GM12878 (cell line): ENCODE data around the gene UBAC2. TPM values are rescaled to one million over a fixed set of nuclear protein-coding genes. Genes with fewer than 3 reads are reported as not detected.

Experiments used
- ASH2L ChIP-seq: fragments of 300-600, 200-600 bp; sonication (generic); IDR thresholded peaks from 2 replicates; pipeline ENCODE4 v1.6.1; 2017; ENCODE audit warnings: low read depth, mild to moderate bottlenecking, borderline replicate concordance
- EP300 ChIP-seq, 2 experiments: fragments of 150-350 bp in 1 of 2; IDR thresholded peaks; 2 replicates each; pipeline ENCODE4 v1.6.1; 2011 to 2012; ENCODE audit warnings: low read depth in 2 of 2, low read length in 2 of 2, borderline replicate concordance in 1 of 2, improper control_type of control experiment in 1 of 2, inconsistent platforms in 1 of 2; ENCODE audit not compliant: control insufficient read depth in 1 of 2
- FOXM1 ChIP-seq: IDR thresholded peaks from 2 replicates; pipeline ENCODE4 v1.6.1; 2012; ENCODE audit warnings: low read depth, mild to moderate bottlenecking, inconsistent platforms, low read length, moderate library complexity
- HDGF ChIP-seq: fragments of 450-650 bp; IDR thresholded peaks from 2 replicates; pipeline ENCODE4 v1.6.1; 2016; ENCODE audit warnings: antibody characterized with exemption
- KLF5 ChIP-seq: fragments of 450-650 bp; IDR thresholded peaks from 2 replicates; pipeline ENCODE4 v1.6.1; 2014; ENCODE audit warnings: mild to moderate bottlenecking; ENCODE audit not compliant: partially characterized antibody
- MEF2B ChIP-seq: fragments of 450-650 bp; IDR thresholded peaks from 2 replicates; pipeline ENCODE4 v1.6.1; 2018; ENCODE audit warnings: mild to moderate bottlenecking, moderate library complexity; ENCODE audit not compliant: partially characterized antibody, poor library complexity, severe bottlenecking
- NFIC ChIP-seq: IDR thresholded peaks from 2 replicates; pipeline ENCODE4 v1.6.1; 2012; ENCODE audit warnings: low read depth, mild to moderate bottlenecking, inconsistent platforms, low read length, moderate library complexity
- STAT1 ChIP-seq: fragments of 450-650 bp; conservative IDR thresholded peaks from 2 replicates; pipeline ENCODE4 v1.6.1; 2014; ENCODE audit warnings: antibody characterized with exemption, mild to moderate bottlenecking
- WRNIP1 ChIP-seq: IDR thresholded peaks from 2 replicates; pipeline ENCODE4 v1.6.1; 2011; ENCODE audit warnings: low read depth, low read length, improper control_type of control experiment, borderline replicate concordance
- polyA plus RNA-seq, 11 experiments: library from polyadenylated mRNA; depleted of rRNA in 4 of 11; unstranded in 6 of 11; stranded (reverse) in 5 of 11; fragments of >200 nt; fragmentation: Nextera tagmentation in 4 of 11; fragmentation: Illumina TruSeq in 1 of 11; extraction: Ambion mirVana in 4 of 11; extraction: Trizol in 1 of 11; gene quantifications; 1 replicate in 1 of 11; 2 replicates in 10 of 11; pipeline versions ENCODE4 v1.2.1 to v1.2.3, GENCODE V29; 2011 to 2016; ENCODE audit warnings: inconsistent platforms in 2 of 11, missing spikeins in 2 of 11, low read depth in 1 of 11
- total RNA-seq, 4 experiments: library from RNA; depleted of rRNA in 3 of 4; stranded (reverse); fragments of >200 nt in 3 of 4; fragmentation: Illumina TruSeq in 1 of 4; extraction: Trizol in 1 of 4; gene quantifications; 2 replicates each; pipeline versions ENCODE4 v1.2.1 to v1.2.3, GENCODE V29; 2013 to 2021
- TF ChIP-seq, protein P1 (sequence below): fragments of 450-650 bp; IDR thresholded peaks from 2 replicates; pipeline ENCODE4 v1.6.1; 2016; ENCODE audit warnings: mild to moderate bottlenecking
- TF ChIP-seq, protein P2 (sequence below): fragments of 450-650 bp; IDR thresholded peaks from 2 replicates; pipeline ENCODE4 v1.6.1; 2017; ENCODE audit warnings: mild to moderate bottlenecking, moderate library complexity
- TF ChIP-seq, protein P3 (sequence below): fragments of 150-350 bp; IDR thresholded peaks from 2 replicates; pipeline ENCODE4 v1.6.1; 2014; ENCODE audit warnings: mild to moderate bottlenecking, low read depth, low read length
- TF ChIP-seq, protein P4 (sequence below): IDR thresholded peaks from 2 replicates; pipeline ENCODE4 v1.6.1; 2011; ENCODE audit warnings: borderline replicate concordance, low read depth, mild to moderate bottlenecking, moderate library complexity, low read length; ENCODE audit not compliant: insufficient read depth, poor library complexity, severe bottlenecking
- TF ChIP-seq, protein P5 (sequence below): fragments of 450-650 bp; IDR thresholded peaks from 2 replicates; pipeline ENCODE4 v1.6.1; 2017; ENCODE audit warnings: antibody characterized with exemption, mild to moderate bottlenecking, moderate library complexity
- TF ChIP-seq, protein P6 (sequence below): IDR thresholded peaks from 2 replicates; pipeline ENCODE4 v1.6.1; 2012; ENCODE audit warnings: low read depth, low read length, improper control_type of control experiment

Gene UBAC2
- total and polyA plus RNA-seq, 10 of the 15 experiments (the other 5 are each of a cell fraction or from before 2014, with no cell fraction given) = 3.0 to 54.6 (median 17.4) TPM

DNA sequence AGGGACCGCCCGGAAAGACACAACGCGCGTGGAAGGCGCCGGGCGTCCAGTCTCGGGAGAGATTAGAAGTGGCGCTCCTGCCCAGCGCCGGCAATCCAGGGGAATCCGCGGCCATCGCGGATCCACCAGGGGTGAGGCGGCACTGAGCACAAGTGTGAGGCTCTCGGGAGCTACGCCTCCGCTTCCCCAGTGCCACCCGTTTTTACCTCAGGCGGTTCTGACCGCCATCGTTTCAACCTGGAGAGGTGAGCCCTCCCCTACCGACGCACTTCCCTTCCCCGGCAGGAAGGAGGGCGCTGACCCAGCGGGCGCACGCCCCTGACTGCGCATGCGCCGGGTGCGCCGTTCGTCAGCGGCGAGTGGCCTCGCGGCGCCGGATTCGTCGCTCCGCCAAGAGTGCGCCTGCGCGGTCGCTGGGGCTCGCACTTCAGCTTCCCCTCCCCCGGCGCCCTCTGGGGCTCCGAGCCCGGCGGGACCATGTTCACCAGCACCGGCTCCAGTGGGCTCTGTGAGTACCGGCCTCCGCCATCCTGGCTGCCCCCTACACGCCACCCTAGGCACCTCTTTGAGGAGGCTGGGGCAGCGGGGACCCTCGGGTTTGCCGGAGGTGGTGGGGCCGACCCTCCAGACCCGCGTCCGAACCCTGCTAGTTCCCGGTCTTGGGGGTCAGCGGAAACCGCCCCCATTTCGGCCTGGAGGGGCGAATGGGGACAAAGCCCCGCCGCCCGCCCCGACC, at the start of gene UBAC2 (continued):
- TF ChIP-seq, protein P1, sequence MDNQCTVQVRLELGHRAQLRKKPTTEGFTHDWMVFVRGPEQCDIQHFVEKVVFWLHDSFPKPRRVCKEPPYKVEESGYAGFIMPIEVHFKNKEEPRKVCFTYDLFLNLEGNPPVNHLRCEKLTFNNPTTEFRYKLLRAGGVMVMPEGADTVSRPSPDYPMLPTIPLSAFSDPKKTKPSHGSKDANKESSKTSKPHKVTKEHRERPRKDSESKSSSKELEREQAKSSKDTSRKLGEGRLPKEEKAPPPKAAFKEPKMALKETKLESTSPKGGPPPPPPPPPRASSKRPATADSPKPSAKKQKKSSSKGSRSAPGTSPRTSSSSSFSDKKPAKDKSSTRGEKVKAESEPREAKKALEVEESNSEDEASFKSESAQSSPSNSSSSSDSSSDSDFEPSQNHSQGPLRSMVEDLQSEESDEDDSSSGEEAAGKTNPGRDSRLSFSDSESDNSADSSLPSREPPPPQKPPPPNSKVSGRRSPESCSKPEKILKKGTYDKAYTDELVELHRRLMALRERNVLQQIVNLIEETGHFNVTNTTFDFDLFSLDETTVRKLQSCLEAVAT = 0 out of 2 replicates have a peak, but pooled peaks have one; percentile 44
- TF ChIP-seq KLF5 (peak; percentile 62), EP300 (IDR thresholded peaks at IDR 0.05; ENCODE audit: borderline replicate concordance in 1 of 2, control insufficient read depth in 1 of 2, low read depth in 2 of 2, low read length in 2 of 2) (0 out of 4 replicates have a peak, but pooled peaks of 1 of the 2 experiments have one; percentile 7), NFIC (no peak), MEF2B (peak; percentile 69), ASH2L (no peak), FOXM1 (no peak), STAT1 (no peak), HDGF (no peak), WRNIP1 (no peak)
- TF ChIP-seq, protein P2, sequence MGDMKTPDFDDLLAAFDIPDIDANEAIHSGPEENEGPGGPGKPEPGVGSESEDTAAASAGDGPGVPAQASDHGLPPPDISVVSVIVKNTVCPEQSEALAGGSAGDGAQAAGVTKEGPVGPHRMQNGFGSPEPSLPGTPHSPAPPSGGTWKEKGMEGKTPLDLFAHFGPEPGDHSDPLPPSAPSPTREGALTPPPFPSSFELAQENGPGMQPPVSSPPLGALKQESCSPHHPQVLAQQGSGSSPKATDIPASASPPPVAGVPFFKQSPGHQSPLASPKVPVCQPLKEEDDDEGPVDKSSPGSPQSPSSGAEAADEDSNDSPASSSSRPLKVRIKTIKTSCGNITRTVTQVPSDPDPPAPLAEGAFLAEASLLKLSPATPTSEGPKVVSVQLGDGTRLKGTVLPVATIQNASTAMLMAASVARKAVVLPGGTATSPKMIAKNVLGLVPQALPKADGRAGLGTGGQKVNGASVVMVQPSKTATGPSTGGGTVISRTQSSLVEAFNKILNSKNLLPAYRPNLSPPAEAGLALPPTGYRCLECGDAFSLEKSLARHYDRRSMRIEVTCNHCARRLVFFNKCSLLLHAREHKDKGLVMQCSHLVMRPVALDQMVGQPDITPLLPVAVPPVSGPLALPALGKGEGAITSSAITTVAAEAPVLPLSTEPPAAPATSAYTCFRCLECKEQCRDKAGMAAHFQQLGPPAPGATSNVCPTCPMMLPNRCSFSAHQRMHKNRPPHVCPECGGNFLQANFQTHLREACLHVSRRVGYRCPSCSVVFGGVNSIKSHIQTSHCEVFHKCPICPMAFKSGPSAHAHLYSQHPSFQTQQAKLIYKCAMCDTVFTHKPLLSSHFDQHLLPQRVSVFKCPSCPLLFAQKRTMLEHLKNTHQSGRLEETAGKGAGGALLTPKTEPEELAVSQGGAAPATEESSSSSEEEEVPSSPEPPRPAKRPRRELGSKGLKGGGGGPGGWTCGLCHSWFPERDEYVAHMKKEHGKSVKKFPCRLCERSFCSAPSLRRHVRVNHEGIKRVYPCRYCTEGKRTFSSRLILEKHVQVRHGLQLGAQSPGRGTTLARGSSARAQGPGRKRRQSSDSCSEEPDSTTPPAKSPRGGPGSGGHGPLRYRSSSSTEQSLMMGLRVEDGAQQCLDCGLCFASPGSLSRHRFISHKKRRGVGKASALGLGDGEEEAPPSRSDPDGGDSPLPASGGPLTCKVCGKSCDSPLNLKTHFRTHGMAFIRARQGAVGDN = no peak; the same call in none of the 2 replicates
- TF ChIP-seq, protein P3, sequence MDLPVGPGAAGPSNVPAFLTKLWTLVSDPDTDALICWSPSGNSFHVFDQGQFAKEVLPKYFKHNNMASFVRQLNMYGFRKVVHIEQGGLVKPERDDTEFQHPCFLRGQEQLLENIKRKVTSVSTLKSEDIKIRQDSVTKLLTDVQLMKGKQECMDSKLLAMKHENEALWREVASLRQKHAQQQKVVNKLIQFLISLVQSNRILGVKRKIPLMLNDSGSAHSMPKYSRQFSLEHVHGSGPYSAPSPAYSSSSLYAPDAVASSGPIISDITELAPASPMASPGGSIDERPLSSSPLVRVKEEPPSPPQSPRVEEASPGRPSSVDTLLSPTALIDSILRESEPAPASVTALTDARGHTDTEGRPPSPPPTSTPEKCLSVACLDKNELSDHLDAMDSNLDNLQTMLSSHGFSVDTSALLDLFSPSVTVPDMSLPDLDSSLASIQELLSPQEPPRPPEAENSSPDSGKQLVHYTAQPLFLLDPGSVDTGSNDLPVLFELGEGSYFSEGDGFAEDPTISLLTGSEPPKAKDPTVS = no peak
- TF ChIP-seq, protein P4, sequence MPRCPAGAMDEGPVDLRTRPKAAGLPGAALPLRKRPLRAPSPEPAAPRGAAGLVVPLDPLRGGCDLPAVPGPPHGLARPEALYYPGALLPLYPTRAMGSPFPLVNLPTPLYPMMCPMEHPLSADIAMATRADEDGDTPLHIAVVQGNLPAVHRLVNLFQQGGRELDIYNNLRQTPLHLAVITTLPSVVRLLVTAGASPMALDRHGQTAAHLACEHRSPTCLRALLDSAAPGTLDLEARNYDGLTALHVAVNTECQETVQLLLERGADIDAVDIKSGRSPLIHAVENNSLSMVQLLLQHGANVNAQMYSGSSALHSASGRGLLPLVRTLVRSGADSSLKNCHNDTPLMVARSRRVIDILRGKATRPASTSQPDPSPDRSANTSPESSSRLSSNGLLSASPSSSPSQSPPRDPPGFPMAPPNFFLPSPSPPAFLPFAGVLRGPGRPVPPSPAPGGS = no peak
- TF ChIP-seq, protein P5, sequence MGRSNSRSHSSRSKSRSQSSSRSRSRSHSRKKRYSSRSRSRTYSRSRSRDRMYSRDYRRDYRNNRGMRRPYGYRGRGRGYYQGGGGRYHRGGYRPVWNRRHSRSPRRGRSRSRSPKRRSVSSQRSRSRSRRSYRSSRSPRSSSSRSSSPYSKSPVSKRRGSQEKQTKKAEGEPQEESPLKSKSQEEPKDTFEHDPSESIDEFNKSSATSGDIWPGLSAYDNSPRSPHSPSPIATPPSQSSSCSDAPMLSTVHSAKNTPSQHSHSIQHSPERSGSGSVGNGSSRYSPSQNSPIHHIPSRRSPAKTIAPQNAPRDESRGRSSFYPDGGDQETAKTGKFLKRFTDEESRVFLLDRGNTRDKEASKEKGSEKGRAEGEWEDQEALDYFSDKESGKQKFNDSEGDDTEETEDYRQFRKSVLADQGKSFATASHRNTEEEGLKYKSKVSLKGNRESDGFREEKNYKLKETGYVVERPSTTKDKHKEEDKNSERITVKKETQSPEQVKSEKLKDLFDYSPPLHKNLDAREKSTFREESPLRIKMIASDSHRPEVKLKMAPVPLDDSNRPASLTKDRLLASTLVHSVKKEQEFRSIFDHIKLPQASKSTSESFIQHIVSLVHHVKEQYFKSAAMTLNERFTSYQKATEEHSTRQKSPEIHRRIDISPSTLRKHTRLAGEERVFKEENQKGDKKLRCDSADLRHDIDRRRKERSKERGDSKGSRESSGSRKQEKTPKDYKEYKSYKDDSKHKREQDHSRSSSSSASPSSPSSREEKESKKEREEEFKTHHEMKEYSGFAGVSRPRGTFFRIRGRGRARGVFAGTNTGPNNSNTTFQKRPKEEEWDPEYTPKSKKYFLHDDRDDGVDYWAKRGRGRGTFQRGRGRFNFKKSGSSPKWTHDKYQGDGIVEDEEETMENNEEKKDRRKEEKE = no peak
- TF ChIP-seq, protein P6, sequence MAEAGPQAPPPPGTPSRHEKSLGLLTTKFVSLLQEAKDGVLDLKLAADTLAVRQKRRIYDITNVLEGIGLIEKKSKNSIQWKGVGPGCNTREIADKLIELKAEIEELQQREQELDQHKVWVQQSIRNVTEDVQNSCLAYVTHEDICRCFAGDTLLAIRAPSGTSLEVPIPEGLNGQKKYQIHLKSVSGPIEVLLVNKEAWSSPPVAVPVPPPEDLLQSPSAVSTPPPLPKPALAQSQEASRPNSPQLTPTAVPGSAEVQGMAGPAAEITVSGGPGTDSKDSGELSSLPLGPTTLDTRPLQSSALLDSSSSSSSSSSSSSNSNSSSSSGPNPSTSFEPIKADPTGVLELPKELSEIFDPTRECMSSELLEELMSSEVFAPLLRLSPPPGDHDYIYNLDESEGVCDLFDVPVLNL = peak; percentile 71
